ENCODE measurements around the gene RFX1.

The RFX1 gene

GRCh38 chr19:14006085-14006765 is at the start of gene RFX1:
Gene RFX1 (minus strand): TSS chr19:14006320. CDS start chr19:13993843, 12,477 bp downstream.
- peak within 1 kb of the TSS; percentile 77 for H3K4me3 ChIP-seq (ENCODE audit: control insufficient read depth, low read depth, low read length)
- TF ChIP-seq CTCF (IDR thresholded peaks at IDR 0.05; ENCODE audit: control insufficient read depth, insufficient read depth, low read depth, low read length, missing control alignments): no peak
- DNase-seq (ENCODE audit: low read depth): peak; percentile 100

GRCh38 chr19:14055396-14055795 is 49.3 kb upstream of the RFX1 start:
- no peak for DNase-seq (ENCODE audit: low read depth)
- TF ChIP-seq CTCF (IDR thresholded peaks at IDR 0.05; ENCODE audit: control insufficient read depth, insufficient read depth, low read depth, low read length, missing control alignments): no peak
- H3K4me3 ChIP-seq (ENCODE audit: control insufficient read depth, low read depth, low read length): no peak overlapping the region

- no peak for DNase-seq (ENCODE audit: low read depth)
- no peak for TF ChIP-seq CTCF (IDR thresholded peaks at IDR 0.05; ENCODE audit: control insufficient read depth, insufficient read depth, low read depth, low read length, missing control alignments)
- H3K4me3 ChIP-seq (ENCODE audit: control insufficient read depth, low read depth, low read length): no peak overlapping the region
Measured at GRCh38 chr19:14054721-14055120, 48.6 kb upstream of the RFX1 start.

- H3K4me3 ChIP-seq (ENCODE audit: control insufficient read depth, low read depth, low read length): no peak overlapping the region
- no peak for TF ChIP-seq CTCF (IDR thresholded peaks at IDR 0.05; ENCODE audit: control insufficient read depth, insufficient read depth, low read depth, low read length, missing control alignments)
- DNase-seq (ENCODE audit: low read depth): no peak
Measured at GRCh38 chr19:14054099-14054498, 48.0 kb upstream of the RFX1 start.

GRCh38 chr19:14053500-14053899 is 47.4 kb upstream of the RFX1 start:
- no peak overlapping the region for H3K4me3 ChIP-seq (ENCODE audit: control insufficient read depth, low read depth, low read length)
- TF ChIP-seq CTCF (IDR thresholded peaks at IDR 0.05; ENCODE audit: control insufficient read depth, insufficient read depth, low read depth, low read length, missing control alignments): no peak
- DNase-seq (ENCODE audit: low read depth): no peak

- DNase-seq (ENCODE audit: low read depth): no peak
- H3K4me3 ChIP-seq (ENCODE audit: control insufficient read depth, low read depth, low read length): no peak overlapping the region
- TF ChIP-seq CTCF (IDR thresholded peaks at IDR 0.05; ENCODE audit: control insufficient read depth, insufficient read depth, low read depth, low read length, missing control alignments): no peak
Measured at GRCh38 chr19:14053032-14053431, 46.9 kb upstream of the RFX1 start.

Measured in AG09309 (cell line).